ENCODE results near the gene POLD3. TPM values are rescaled to one million over a fixed set of nuclear protein-coding genes. Genes with fewer than 3 reads are reported as not detected.

POLD3 gene
- total and polyA plus RNA-seq, 7 donors = 11.2 to 23.0 (median 14.1) TPM

- DNase-seq = no peak
- Histone ChIP-seq H3K36me3 (peaks cover 0 to 4% (median 0%) of the 10 kb centered on the region in 4 donors), H3K9me3 (no peaks in the 10 kb centered on the region), H3K27me3 (no peaks in the 10 kb centered on the region), H3K4me1 (peaks cover 0 to 66% (median 55%) of the 10 kb centered on the region in 4 donors), H3K27ac (peak overlapping the region; percentile 74 to 86 (median 83)), H3K4me3 (no peak overlapping the region)
- TF ChIP-seq CTCF (IDR thresholded peaks at IDR 0.05) = no peak
- TF ChIP-seq EP300 (IDR thresholded peaks at IDR 0.05) = peak; percentile 57 to 91 (median 80)
- TF ChIP-seq POLR2A (IDR thresholded peaks at IDR 0.05) = no peak
- peak; percentile 80 to 89 (median 84) for TF ChIP-seq POLR2AphosphoS5 (IDR thresholded peaks at IDR 0.05)
- intact Hi-C loops (cut with DNase I) = loop anchor here (2.0 kb wide), 1 partner anchor 84 kb away; no protein-coding TSS in a partner anchor
- WGBS, 2 donors = 73 to 77% methylated on average over 3 of the region's 3 CpGs
Measured at GRCh38 chr11:74612877-74613276, 20.5 kb downstream of the POLD3 start.

GRCh38 chr11:74615311-74615710, 22.9 kb downstream of the POLD3 start:
- intact Hi-C loops (cut with DNase I) = loop anchor here (2.0 kb wide), 1 partner anchor 27 kb away; no protein-coding TSS in a partner anchor

GRCh38 chr11:74615988-74616387, 23.6 kb downstream of the POLD3 start:
- no peak overlapping the region for H3K4me3 ChIP-seq
- 94 to 98% methylated on average over 3 of the region's 3 CpGs for WGBS, 2 donors
- peaks cover 0 to 32% (median 8%) of the 10 kb centered on the region in 4 donors for H3K36me3 ChIP-seq
- H3K27ac ChIP-seq = peak overlapping the region in 3 of 4 donors; percentile 32 to 86 (median 85)
- TF ChIP-seq EP300 (IDR thresholded peaks at IDR 0.05) = peak in 1 of 4 donors; percentile 31
- TF ChIP-seq POLR2A (IDR thresholded peaks at IDR 0.05) = no peak
- TF ChIP-seq CTCF (IDR thresholded peaks at IDR 0.05) = no peak
- peak in 2 of 4 donors; percentile 7 to 45 for TF ChIP-seq POLR2AphosphoS5 (IDR thresholded peaks at IDR 0.05)
- intact Hi-C loops (cut with DNase I) = loop anchor here (2.0 kb wide), 2 partner anchors 17 to 27 kb away; no protein-coding TSS in a partner anchor
- H3K27me3 ChIP-seq = no peaks in the 10 kb centered on the region
- no peaks in the 10 kb centered on the region for H3K9me3 ChIP-seq
- H3K4me1 ChIP-seq = peaks cover 0 to 58% (median 49%) of the 10 kb centered on the region in 4 donors
- DNase-seq = no peak

More at GRCh38 chr11:74615311-74615710, 22.9 kb downstream of the POLD3 start:
- H3K9me3 ChIP-seq = no peaks in the 10 kb centered on the region
- H3K27ac ChIP-seq = peak overlapping the region in 3 of 4 donors; percentile 11 to 86 (median 85)
- H3K4me3 ChIP-seq = no peak overlapping the region
- 91% methylated on average over 1 of the region's 1 CpG for WGBS, 2 donors
- TF ChIP-seq POLR2AphosphoS5 (IDR thresholded peaks at IDR 0.05) (no peak), POLR2A (IDR thresholded peaks at IDR 0.05) (no peak), EP300 (IDR thresholded peaks at IDR 0.05) (no peak)
- peaks cover 0 to 26% (median 8%) of the 10 kb centered on the region in 4 donors for H3K36me3 ChIP-seq
- H3K4me1 ChIP-seq = peaks cover 0 to 65% (median 55%) of the 10 kb centered on the region in 4 donors
- DNase-seq = no peak
- H3K27me3 ChIP-seq = no peaks in the 10 kb centered on the region

GRCh38 chr11:74620531-74620930, 28.1 kb downstream of the POLD3 start:
- Histone ChIP-seq H3K27ac (no peak overlapping the region), H3K36me3 (peaks cover 0 to 32% (median 11%) of the 10 kb centered on the region in 4 donors), H3K27me3 (no peaks in the 10 kb centered on the region), H3K4me3 (no peak overlapping the region), H3K9me3 (no peaks in the 10 kb centered on the region), H3K4me1 (peaks cover 0 to 22% (median 15%) of the 10 kb centered on the region in 4 donors)
- DNase-seq = no peak
- 97% methylated on average over 2 of the region's 2 CpGs for WGBS, 2 donors
- intact Hi-C loops (cut with DNase I) = no loop called here
- no peak for TF ChIP-seq POLR2AphosphoS5 (IDR thresholded peaks at IDR 0.05)
- no peak for TF ChIP-seq EP300 (IDR thresholded peaks at IDR 0.05)
- no peak for TF ChIP-seq POLR2A (IDR thresholded peaks at IDR 0.05)
- TF ChIP-seq CTCF (IDR thresholded peaks at IDR 0.05) = no peak

- no peak for DNase-seq
- Histone ChIP-seq H3K36me3 (peaks cover 0 to 12% (median 2%) of the 10 kb centered on the region in 4 donors), H3K9me3 (no peaks in the 10 kb centered on the region), H3K4me1 (peaks cover 0 to 10% (median 3%) of the 10 kb centered on the region in 4 donors), H3K4me3 (no peak overlapping the region), H3K27ac (no peak overlapping the region), H3K27me3 (no peaks in the 10 kb centered on the region)
- TF ChIP-seq EP300 (IDR thresholded peaks at IDR 0.05) (no peak), CTCF (IDR thresholded peaks at IDR 0.05) (no peak), POLR2A (IDR thresholded peaks at IDR 0.05) (no peak), POLR2AphosphoS5 (IDR thresholded peaks at IDR 0.05) (no peak)
- 88 to 91% methylated on average over 4 of the region's 4 CpGs for WGBS, 2 donors
- intact Hi-C loops (cut with DNase I) = no loop called here
Measured at GRCh38 chr11:74626130-74626529, 33.7 kb downstream of the POLD3 start.

Data from sigmoid colon (tissue), 7 donors.